Heart left ventricle (tissue), 16 donors: Measurements from ENCODE around the gene CDX1. TPM values are rescaled to one million over a fixed set of nuclear protein-coding genes. Genes with fewer than 3 reads are reported as not detected.
A peak's percentile ranks its signal among the peaks of the same experiment; 100 is the strongest.

Experiments used
- ATAC-seq, 4 donors: fragments of 200-7000 bp; cut with Tn5 transposase; one replicate each; pipeline ENCODE4 v1.9.1; 2020 to 2022; ENCODE audit warnings: moderate library complexity in 4 of 4, mild to moderate bottlenecking in 3 of 4, moderate number of reproducible peaks in 1 of 4
- DNase-seq, 5 donors: peaks; one replicate each; pipeline ENCODE4 v3.0.0-alpha.2; 2020
- H3K27ac ChIP-seq, 12 donors: fragments of 200-600 bp; sonication (generic) in 4 of 12; one replicate each; pipeline versions ENCODE4 v1.5.0 to v1.8.0; 2016 to 2022; ENCODE audit warnings: mild to moderate bottlenecking in 2 of 12
- H3K27me3 ChIP-seq, 9 donors: fragments of 200-600 bp; sonication (generic) in 2 of 9; one replicate each; pipeline versions ENCODE4 v1.5.1 to v1.8.0; 2016 to 2022; ENCODE audit warnings: mild to moderate bottlenecking in 3 of 9
- H3K36me3 ChIP-seq, 9 donors: fragments of 200-600 bp; sonication (generic) in 2 of 9; one replicate each; pipeline versions ENCODE4 v1.5.0 to v1.8.0; 2018 to 2022; ENCODE audit warnings: mild to moderate bottlenecking in 2 of 9
- H3K4me1 ChIP-seq, 12 donors: fragments of 200-600 bp; sonication (generic) in 4 of 12; one replicate each; pipeline versions ENCODE4 v1.5.0 to v1.8.0; 2016 to 2022; ENCODE audit warnings: mild to moderate bottlenecking in 3 of 12
- H3K4me3 ChIP-seq, 12 donors: fragments of 200-600 bp; sonication (generic) in 4 of 12; one replicate each; pipeline versions ENCODE4 v1.5.0 to v1.8.0; 2017 to 2022; ENCODE audit warnings: mild to moderate bottlenecking in 9 of 12, moderate library complexity in 4 of 12
- H3K9me3 ChIP-seq, 12 donors: fragments of 200-600 bp; sonication (generic) in 4 of 12; one replicate each; pipeline versions ENCODE4 v1.5.0 to v1.8.0; 2016 to 2022; ENCODE audit warnings: mild to moderate bottlenecking in 1 of 12
- POLR2A ChIP-seq, 2 donors: fragments of 450-650 bp; IDR thresholded peaks; one replicate each; pipeline ENCODE4 v1.6.1; 2017; ENCODE audit warnings: antibody characterized with exemption in 2 of 2, mild to moderate bottlenecking in 2 of 2, moderate library complexity in 2 of 2
- WGBS, 4 donors: extraction: QIAGEN DNeasy Blood & Tissue Kit in 2 of 4; methylation state at CpG; one replicate each; pipeline versions ENCODE4 v1.1.5 to v1.1.7; 2013 to 2018; 5-methylcytosine and 5-hydroxymethylcytosine counted together
- intact Hi-C, 10 donors: fragments of 100-400 bp; cut with DNase I; formaldehyde crosslinking; loops; one replicate each; pipeline versions ENCODE4 v1.11.1 to v1.14.2; 2022
- polyA plus RNA-seq, 2 donors: library from polyadenylated mRNA; stranded (reverse); fragments of 200-250 nt; gene quantifications; one replicate each; pipeline ENCODE4 v1.2.3, GENCODE V29; 2013
- total RNA-seq, 9 donors: library from RNA; depleted of rRNA in 2 of 9; stranded (reverse); fragments of >200 nt in 2 of 9; fragmentation: NEBNext Ultra II Directional in 3 of 9; extraction: Animal tissue kit (Norgen Biotek cat#: 25700) in 3 of 9; gene quantifications; one replicate each; pipeline versions ENCODE4 v1.1.0 to v1.2.4, GENCODE V29; 2016 to 2023
- TF ChIP-seq, protein P1 (sequence below), 12 donors: fragments of 200-600 bp; sonication (generic) in 4 of 12; IDR thresholded peaks; one replicate each; pipeline versions ENCODE4 v1.5.0 to v1.8.0; 2018 to 2022; ENCODE audit warnings: antibody characterized with exemption in 12 of 12, mild to moderate bottlenecking in 5 of 12
- donor health status: ischemic (EF 13 %, LVEDD 7.1; RV severe dilation, severe dysfunction).
- donor health status: healthy with polysubstance abuse.
- donor health status: DM: no; HTN: yes; CAD: no.
- donor health status: DM: no; HTN: no; CAD: no.
- donor health status: ischemic (EF 25% LVEDD 6.9; RV normal size, moderate dysfunction).
- donor health status: ischemic (EF 25% LVEDD 5.7; RV mildly dilated, moderate dysfunction).
- donor health status: healthy.
- donor health status: DM: yes; HTN: yes; CAD: no.
- donor health status: ischemic (EF 35%, LVEDD 5.7; RV mildly dilated, moderate dysfunction).
- donor health status: nonischemic (EF 11% LVEDD 7.7; RV severe dilation, severe dysfunction).
- donor health status: DM: yes; HTN: yes; CAD: no.
- donor health status: PGD.
- donor health status: ischemic (EF 29% LVEDD 5.4; RV normal size, mild dysfunction).
- donor health status: nonischemic (EF 23%, LVEDD 6.1; RV moderate dilation, normal function).

CDX1 gene
- total and polyA plus RNA-seq, 11 donors = 0.17 to 0.29 (median 0.29) TPM; not detected in 8

- ATAC-seq (peak in 2 of 4 donors; percentile 19 to 56), DNase-seq (no peak)
- Histone ChIP-seq H3K9me3 (no peaks in the 10 kb centered on the region), H3K27me3 (peaks cover 0 to 39% (median 6%) of the 10 kb centered on the region in 9 donors), H3K4me1 (peaks cover 0 to 30% (median 15%) of the 10 kb centered on the region in 12 donors), H3K36me3 (no peaks in the 10 kb centered on the region), H3K4me3 (no peak overlapping the region), H3K27ac (peak overlapping the region in 1 of 12 donors; percentile 5)
- intact Hi-C loops = loop anchor here in 3 of 10 donors (5.0 to 10.0 kb wide), 3 partner anchors 33 to 266 kb away; partner anchors contain the start of gene TCOF1 (in 1 of the 3)
- 34 to 75% (median 51%) methylated on average over 3 of the region's 3 CpGs for WGBS, 4 donors
- no peak for TF ChIP-seq POLR2A (IDR thresholded peaks at IDR 0.05)
- TF ChIP-seq, protein P1, sequence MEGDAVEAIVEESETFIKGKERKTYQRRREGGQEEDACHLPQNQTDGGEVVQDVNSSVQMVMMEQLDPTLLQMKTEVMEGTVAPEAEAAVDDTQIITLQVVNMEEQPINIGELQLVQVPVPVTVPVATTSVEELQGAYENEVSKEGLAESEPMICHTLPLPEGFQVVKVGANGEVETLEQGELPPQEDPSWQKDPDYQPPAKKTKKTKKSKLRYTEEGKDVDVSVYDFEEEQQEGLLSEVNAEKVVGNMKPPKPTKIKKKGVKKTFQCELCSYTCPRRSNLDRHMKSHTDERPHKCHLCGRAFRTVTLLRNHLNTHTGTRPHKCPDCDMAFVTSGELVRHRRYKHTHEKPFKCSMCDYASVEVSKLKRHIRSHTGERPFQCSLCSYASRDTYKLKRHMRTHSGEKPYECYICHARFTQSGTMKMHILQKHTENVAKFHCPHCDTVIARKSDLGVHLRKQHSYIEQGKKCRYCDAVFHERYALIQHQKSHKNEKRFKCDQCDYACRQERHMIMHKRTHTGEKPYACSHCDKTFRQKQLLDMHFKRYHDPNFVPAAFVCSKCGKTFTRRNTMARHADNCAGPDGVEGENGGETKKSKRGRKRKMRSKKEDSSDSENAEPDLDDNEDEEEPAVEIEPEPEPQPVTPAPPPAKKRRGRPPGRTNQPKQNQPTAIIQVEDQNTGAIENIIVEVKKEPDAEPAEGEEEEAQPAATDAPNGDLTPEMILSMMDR (IDR thresholded peaks at IDR 0.05) = no peak
Measured at GRCh38 chr5:150168864-150169263, 2.3 kb downstream of the CDX1 start.

DNA sequence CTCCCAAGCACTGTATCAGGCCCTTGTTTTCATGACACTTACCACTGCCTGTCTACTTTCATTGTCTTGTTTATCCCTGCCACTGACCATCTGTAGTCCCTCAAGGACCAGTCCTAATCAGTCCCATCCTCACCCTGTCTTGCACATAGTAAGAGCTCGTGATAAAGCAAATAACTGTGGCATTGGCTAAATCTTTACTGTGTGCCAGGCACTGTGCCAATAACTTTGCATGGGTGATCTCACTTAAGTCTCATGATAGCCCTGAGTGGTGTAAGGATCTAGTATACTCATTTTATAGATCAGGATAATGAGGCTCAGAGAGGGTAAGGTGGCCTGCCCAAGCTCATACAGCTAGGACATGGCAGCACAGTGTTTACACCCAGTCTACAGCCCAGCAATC is 5.6 kb downstream of the CDX1 start:
- Histone ChIP-seq H3K4me1 (peaks cover 0 to 16% (median 1%) of the 10 kb centered on the region in 12 donors), H3K4me3 (no peak overlapping the region), H3K9me3 (no peaks in the 10 kb centered on the region), H3K27me3 (peaks cover 0 to 30% (median 4%) of the 10 kb centered on the region in 9 donors), H3K27ac (no peak overlapping the region), H3K36me3 (no peaks in the 10 kb centered on the region)
- no peak for ATAC-seq
- WGBS, 4 donors = 73 to 94% (median 78%) methylated on average over 1 of the region's 1 CpG
- intact Hi-C loops = no loop called here
- TF ChIP-seq POLR2A (IDR thresholded peaks at IDR 0.05) = no peak
- TF ChIP-seq, protein P1 (IDR thresholded peaks at IDR 0.05) = no peak
- DNase-seq = no peak

DNA sequence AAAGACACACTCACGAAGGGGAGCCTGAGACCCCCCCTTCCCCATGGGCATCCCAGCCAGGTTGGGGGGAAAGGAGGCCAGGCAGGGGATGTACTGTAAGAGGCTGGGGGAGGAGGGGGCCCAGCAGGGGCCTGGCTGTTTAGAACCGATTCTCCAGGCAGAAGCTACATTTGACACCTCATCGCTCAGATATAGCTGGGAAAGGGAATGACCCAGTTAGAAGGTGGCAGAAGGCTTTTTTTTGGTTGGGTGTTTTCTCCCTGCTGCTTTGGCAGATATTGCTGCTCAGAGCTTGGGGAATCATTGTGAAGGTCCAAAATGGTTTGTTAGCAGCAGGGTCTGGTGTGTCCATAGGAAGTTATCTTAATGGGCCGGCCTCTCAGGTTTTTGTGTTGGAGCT is 6.0 kb downstream of the CDX1 start:
- Histone ChIP-seq H3K27ac (no peak overlapping the region), H3K4me3 (no peak overlapping the region), H3K9me3 (no peaks in the 10 kb centered on the region), H3K4me1 (peaks cover 0 to 16% (median 0%) of the 10 kb centered on the region in 12 donors), H3K36me3 (no peaks in the 10 kb centered on the region), H3K27me3 (peaks cover 0 to 26% (median under 1%) of the 10 kb centered on the region in 9 donors)
- WGBS, 4 donors = 84 to 90% (median 87%) methylated on average over 4 of the region's 4 CpGs
- ATAC-seq = no peak
- no peak for TF ChIP-seq POLR2A (IDR thresholded peaks at IDR 0.05)
- TF ChIP-seq, protein P1 (IDR thresholded peaks at IDR 0.05) = no peak
- no peak for DNase-seq
- intact Hi-C loops = no loop called here

GRCh38 chr5:150173161-150173560 is 6.6 kb downstream of the CDX1 start:
- H3K27ac ChIP-seq = no peak overlapping the region
- H3K4me3 ChIP-seq = no peak overlapping the region
- no peak for ATAC-seq
- peaks cover 0 to 20% (median 0%) of the 10 kb centered on the region in 9 donors for H3K27me3 ChIP-seq
- H3K9me3 ChIP-seq = no peaks in the 10 kb centered on the region
- no peak for DNase-seq
- H3K36me3 ChIP-seq = no peaks in the 10 kb centered on the region
- H3K4me1 ChIP-seq = peaks cover 0 to 16% (median 0%) of the 10 kb centered on the region in 12 donors
- intact Hi-C loops = no loop called here
- no peak for TF ChIP-seq POLR2A (IDR thresholded peaks at IDR 0.05)
- TF ChIP-seq, protein P1 (IDR thresholded peaks at IDR 0.05) = no peak
- 85 to 96% (median 88%) methylated on average over 3 of the region's 3 CpGs for WGBS, 4 donors
